T-helper 17 cell (primary cell): ENCODE measurements around the gene SSC5D. TPM values are rescaled to one million over a fixed set of nuclear protein-coding genes. Genes with fewer than 3 reads are reported as not detected.
"Not testable (repeated sequence)": the region's sequence is repeated elsewhere in the genome, so short reads cannot be mapped to it uniquely, and the experiment has no call there.

Experiments used
- ATAC-seq: fragments of 150-1000 bp; cut with Tn5 transposase; 2 replicates; pipeline ENCODE4 v1.10.0; 2021; ENCODE audit warnings: mild to moderate bottlenecking, moderate library complexity
- DNase-seq, 3 donors: peaks; one replicate each; pipeline versions ENCODE4 v3.0.0 to v3.0.0-alpha.2; 2020 to 2021
- H3K9me3 ChIP-seq: one replicate; pipeline ENCODE4 v1.7.0; 2013; ENCODE audit warnings: low read length, mild to moderate bottlenecking; ENCODE audit not compliant: control insufficient read depth, poor library complexity, severe bottlenecking
- H3K27ac Mint-ChIP-seq: one replicate; pipeline ENCODE4 v1.8.0; 2022; ENCODE audit warnings: mild to moderate bottlenecking, moderate library complexity, mixed read lengths
- H3K27me3 Mint-ChIP-seq: one replicate; pipeline ENCODE4 v1.8.0; 2022; ENCODE audit warnings: mixed read lengths
- H3K36me3 Mint-ChIP-seq: one replicate; pipeline ENCODE4 v1.8.0; 2022; ENCODE audit warnings: low read depth, mixed read lengths
- H3K4me1 Mint-ChIP-seq: one replicate; pipeline ENCODE4 v1.8.0; 2022; ENCODE audit warnings: mild to moderate bottlenecking, mixed read lengths
- H3K4me3 Mint-ChIP-seq: one replicate; pipeline ENCODE4 v1.8.0; 2022; ENCODE audit warnings: mild to moderate bottlenecking, moderate library complexity, mixed read lengths
- total RNA-seq, 4 donors: library from RNA in 2 of 4; stranded (reverse) in 2 of 4; gene quantifications; one replicate each; pipeline ENCODE4 v1.2.3 and lab custom pipeline; 2022 to 2026

SSC5D gene
- total RNA-seq, 2 donors from 2014 or later: 0.08 to 0.47 TPM

GRCh38 chr19:55528030-55528803 is 40.0 kb downstream of the SSC5D start:
- no peaks in the 10 kb centered on the region for H3K9me3 ChIP-seq
- H3K27me3 Mint-ChIP-seq: no peaks in the 10 kb centered on the region
- no peaks in the 10 kb centered on the region for H3K4me1 Mint-ChIP-seq
- H3K27ac Mint-ChIP-seq: no peak overlapping the region
- no peaks in the 10 kb centered on the region for H3K36me3 Mint-ChIP-seq
- DNase-seq: no peak
- no peak overlapping the region for H3K4me3 Mint-ChIP-seq
- ATAC-seq: no peak

- H3K9me3 ChIP-seq: no peaks in the 10 kb centered on the region
Observed at GRCh38 chr19:55529636-55530234, 41.5 kb downstream of the SSC5D start.

GRCh38 chr19:55530996-55531395 is 42.8 kb downstream of the SSC5D start:
- no peak for DNase-seq
- no peaks in the 10 kb centered on the region for H3K4me1 Mint-ChIP-seq
- H3K36me3 Mint-ChIP-seq: no peaks in the 10 kb centered on the region
- H3K27ac Mint-ChIP-seq: no peak overlapping the region
- no peaks in the 10 kb centered on the region for H3K9me3 ChIP-seq
- H3K4me3 Mint-ChIP-seq: no peak overlapping the region
- peaks cover 6% of the 10 kb centered on the region for H3K27me3 Mint-ChIP-seq
- ATAC-seq: no peak

More at GRCh38 chr19:55529636-55530234, 41.5 kb downstream of the SSC5D start:
- no peak for ATAC-seq
- Mint-ChIP-seq H3K4me1 (no peaks in the 10 kb centered on the region), H3K4me3 (no peak overlapping the region), H3K27ac (no peak overlapping the region), H3K36me3 (no peaks in the 10 kb centered on the region), H3K27me3 (peaks cover 6% of the 10 kb centered on the region)
- DNase-seq: no peak

GRCh38 chr19:55534280-55534679 is 46.0 kb downstream of the SSC5D start:
- H3K4me1 Mint-ChIP-seq, H3K27me3 Mint-ChIP-seq, H3K9me3 ChIP-seq, H3K36me3 Mint-ChIP-seq, H3K27ac Mint-ChIP-seq, H3K4me3 Mint-ChIP-seq, DNase-seq, ATAC-seq: not testable (repeated sequence)

GRCh38 chr19:55535173-55535964 is 47.1 kb downstream of the SSC5D start:
- DNase-seq (no peak), ATAC-seq (no peak)
- Mint-ChIP-seq H3K36me3 (no peaks in the 10 kb centered on the region), H3K27me3 (peaks cover 6% of the 10 kb centered on the region), H3K4me1 (no peaks in the 10 kb centered on the region), H3K4me3 (no peak overlapping the region), H3K27ac (no peak overlapping the region)
- no peaks in the 10 kb centered on the region for H3K9me3 ChIP-seq

- Mint-ChIP-seq H3K27me3 (peaks cover 6% of the 10 kb centered on the region), H3K36me3 (no peaks in the 10 kb centered on the region), H3K4me3 (no peak overlapping the region), H3K27ac (no peak overlapping the region), H3K4me1 (no peaks in the 10 kb centered on the region)
- H3K9me3 ChIP-seq: no peaks in the 10 kb centered on the region
- DNase-seq (no peak), ATAC-seq (no peak)
Observed at GRCh38 chr19:55535965-55536350, 47.7 kb downstream of the SSC5D start.

GRCh38 chr19:55536366-55536765 is 48.1 kb downstream of the SSC5D start:
- no peaks in the 10 kb centered on the region for H3K9me3 ChIP-seq
- DNase-seq (no peak), ATAC-seq (no peak)
- Mint-ChIP-seq H3K4me3 (no peak overlapping the region), H3K4me1 (no peaks in the 10 kb centered on the region), H3K36me3 (no peaks in the 10 kb centered on the region), H3K27me3 (peaks cover 6% of the 10 kb centered on the region), H3K27ac (no peak overlapping the region)

- no peak for DNase-seq
- H3K4me3 Mint-ChIP-seq: no peak within 1 kb of the TSS
- H3K4me1 Mint-ChIP-seq: no peaks in the 10 kb centered on the region
- no peak within 1 kb of the TSS for H3K27ac Mint-ChIP-seq
- H3K9me3 ChIP-seq: no peaks in the 10 kb centered on the region
- no peak for ATAC-seq
- H3K36me3 Mint-ChIP-seq: no peaks in the 10 kb centered on the region
- peaks cover 6% of the 10 kb centered on the region for H3K27me3 Mint-ChIP-seq
Observed at GRCh38 chr19:55536951-55537740, 48.9 kb downstream of the SSC5D start, which contains the start of gene SBK2. Gene SBK2, minus strand, starts transcription at chr19:55537133. Its CDS starts 839 bp downstream, at chr19:55536294.

GRCh38 chr19:55537741-55538111 is 49.5 kb downstream of the SSC5D start:
- no peak overlapping the region for H3K27ac Mint-ChIP-seq
- H3K9me3 ChIP-seq: no peaks in the 10 kb centered on the region
- H3K27me3 Mint-ChIP-seq: peaks cover 6% of the 10 kb centered on the region
- ATAC-seq (no peak), DNase-seq (no peak)
- no peak overlapping the region for H3K4me3 Mint-ChIP-seq
- H3K4me1 Mint-ChIP-seq: no peaks in the 10 kb centered on the region
- no peaks in the 10 kb centered on the region for H3K36me3 Mint-ChIP-seq

GRCh38 chr19:55538132-55538531 is 49.9 kb downstream of the SSC5D start:
- Mint-ChIP-seq H3K27ac (no peak overlapping the region), H3K27me3 (peaks cover 6% of the 10 kb centered on the region), H3K4me1 (no peaks in the 10 kb centered on the region), H3K36me3 (no peaks in the 10 kb centered on the region), H3K4me3 (no peak overlapping the region)
- DNase-seq: no peak
- no peaks in the 10 kb centered on the region for H3K9me3 ChIP-seq
- ATAC-seq: no peak

GRCh38 chr19:55539090-55539984 is 51.1 kb downstream of the SSC5D start:
- H3K27ac Mint-ChIP-seq: no peak overlapping the region
- no peaks in the 10 kb centered on the region for H3K9me3 ChIP-seq
- no peaks in the 10 kb centered on the region for H3K27me3 Mint-ChIP-seq
- ATAC-seq (no peak), DNase-seq (no peak)
- H3K4me3 Mint-ChIP-seq: no peak overlapping the region
- no peaks in the 10 kb centered on the region for H3K36me3 Mint-ChIP-seq
- H3K4me1 Mint-ChIP-seq: no peaks in the 10 kb centered on the region

GRCh38 chr19:55540619-55541018 is 52.4 kb downstream of the SSC5D start:
- H3K9me3 ChIP-seq: no peaks in the 10 kb centered on the region
- ATAC-seq (no peak), DNase-seq (no peak)
- no peak overlapping the region for H3K4me3 Mint-ChIP-seq
- H3K36me3 Mint-ChIP-seq: peaks cover 1% of the 10 kb centered on the region
- H3K27ac Mint-ChIP-seq: no peak overlapping the region
- H3K27me3 Mint-ChIP-seq: peaks cover 7% of the 10 kb centered on the region
- H3K4me1 Mint-ChIP-seq: no peaks in the 10 kb centered on the region
